Measurements from ENCODE around the gene KCNMA1.

Gene KCNMA1

DNA sequence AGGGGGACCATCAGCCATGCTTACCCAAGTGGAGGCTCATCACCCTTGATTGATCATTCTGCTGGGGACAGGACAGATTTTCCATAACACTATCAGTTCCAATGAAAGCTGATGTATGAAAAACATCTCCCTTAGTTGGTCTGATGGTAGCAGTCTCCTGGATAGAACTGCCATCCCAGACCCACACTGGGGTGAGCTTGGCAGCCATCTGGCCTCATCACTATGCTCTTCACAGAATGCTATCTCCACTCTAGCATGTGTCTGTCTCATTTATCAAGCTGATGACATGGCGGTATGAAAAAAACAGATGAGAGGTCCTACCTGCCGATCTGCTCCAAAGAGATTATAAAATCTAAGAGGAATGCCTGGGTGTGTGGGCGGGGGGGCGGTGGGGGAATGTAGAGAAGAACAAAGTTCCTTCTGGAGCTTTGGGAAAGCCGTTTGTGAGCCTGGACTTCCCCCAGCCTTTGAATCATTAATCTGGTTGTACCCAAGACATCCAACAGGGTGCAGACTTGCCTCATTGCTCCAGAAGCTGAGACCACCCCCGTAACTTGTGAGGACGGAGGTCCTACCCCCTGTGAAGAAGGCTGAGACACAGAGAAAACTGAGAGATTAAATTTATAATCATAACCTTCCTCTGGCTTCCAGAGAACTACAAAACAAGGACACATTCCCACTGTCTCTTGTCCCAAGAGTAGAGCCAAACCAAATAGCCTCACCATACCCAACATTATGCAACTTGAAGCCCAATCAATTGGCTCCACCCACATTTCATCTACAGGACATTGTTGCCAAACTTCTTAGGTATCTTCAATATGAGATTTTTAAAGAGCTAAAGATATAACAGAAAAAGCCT is 340.8 kb downstream of the KCNMA1 start:
- Histone ChIP-seq H3K9me2 (replicated peaks; ENCODE audit: insufficient read depth, low read length) (no peaks in the 10 kb centered on the region; the same call in 1 of the 2 replicates), H2AFZ (ENCODE audit: low read depth, low read length, severe bottlenecking) (no peak overlapping the region), H3K9ac (ENCODE audit: low read length) (no peak overlapping the region), H3K79me2 (ENCODE audit: insufficient read depth, low read length) (no peaks in the 10 kb centered on the region), H3K9me3 (ENCODE audit: insufficient read depth, low read length) (no peaks in the 10 kb centered on the region), H3K27me3 (ENCODE audit: low read length) (no peaks in the 10 kb centered on the region), H3K4me2 (ENCODE audit: low read depth, low read length, poor library complexity, severe bottlenecking) (no peak overlapping the region), H3F3A (ENCODE audit: insufficient read depth) (no peaks in the 10 kb centered on the region), H3K4me3 (ENCODE audit: insufficient read depth, low read length, poor library complexity, severe bottlenecking) (no peak overlapping the region), H3K27ac (ENCODE audit: low read depth, low read length) (no peak overlapping the region), H4K20me1 (ENCODE audit: low read depth, low read length) (no peaks in the 10 kb centered on the region), H3K36me3 (ENCODE audit: low read length) (no peaks in the 10 kb centered on the region)
- TF ChIP-seq EZH2phosphoT487 (conservative IDR thresholded peaks at IDR 0.05; ENCODE audit: low read length) = no peak
- TF ChIP-seq, protein P1, sequence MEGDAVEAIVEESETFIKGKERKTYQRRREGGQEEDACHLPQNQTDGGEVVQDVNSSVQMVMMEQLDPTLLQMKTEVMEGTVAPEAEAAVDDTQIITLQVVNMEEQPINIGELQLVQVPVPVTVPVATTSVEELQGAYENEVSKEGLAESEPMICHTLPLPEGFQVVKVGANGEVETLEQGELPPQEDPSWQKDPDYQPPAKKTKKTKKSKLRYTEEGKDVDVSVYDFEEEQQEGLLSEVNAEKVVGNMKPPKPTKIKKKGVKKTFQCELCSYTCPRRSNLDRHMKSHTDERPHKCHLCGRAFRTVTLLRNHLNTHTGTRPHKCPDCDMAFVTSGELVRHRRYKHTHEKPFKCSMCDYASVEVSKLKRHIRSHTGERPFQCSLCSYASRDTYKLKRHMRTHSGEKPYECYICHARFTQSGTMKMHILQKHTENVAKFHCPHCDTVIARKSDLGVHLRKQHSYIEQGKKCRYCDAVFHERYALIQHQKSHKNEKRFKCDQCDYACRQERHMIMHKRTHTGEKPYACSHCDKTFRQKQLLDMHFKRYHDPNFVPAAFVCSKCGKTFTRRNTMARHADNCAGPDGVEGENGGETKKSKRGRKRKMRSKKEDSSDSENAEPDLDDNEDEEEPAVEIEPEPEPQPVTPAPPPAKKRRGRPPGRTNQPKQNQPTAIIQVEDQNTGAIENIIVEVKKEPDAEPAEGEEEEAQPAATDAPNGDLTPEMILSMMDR (IDR thresholded peaks at IDR 0.05; ENCODE audit: insufficient read depth, low read length, poor library complexity, severe bottlenecking) = no peak

DNA sequence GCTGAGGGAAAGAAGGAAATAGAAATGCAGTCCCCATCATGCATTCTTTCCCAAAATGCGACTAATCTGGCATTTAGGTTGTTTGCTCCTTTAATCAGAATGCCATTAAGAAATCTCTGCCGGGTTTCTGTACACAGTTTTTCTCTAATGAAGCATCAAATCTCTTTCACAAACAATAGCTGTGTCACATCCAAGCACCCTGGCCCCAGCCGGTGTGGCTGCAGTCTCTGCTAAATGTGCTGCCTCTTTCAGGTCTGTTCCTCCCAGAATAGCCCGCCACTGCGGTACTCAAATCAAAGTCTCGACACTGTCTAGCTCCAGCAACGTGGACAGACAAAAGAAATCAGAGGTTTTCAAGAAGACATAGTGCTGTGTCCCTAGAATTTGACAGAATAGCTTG is 343.8 kb downstream of the KCNMA1 start:
- H3K9ac ChIP-seq (ENCODE audit: low read length) = no peak overlapping the region
- TF ChIP-seq, protein P1 (IDR thresholded peaks at IDR 0.05; ENCODE audit: insufficient read depth, low read length, poor library complexity, severe bottlenecking) = no peak
- no peak for TF ChIP-seq EZH2phosphoT487 (conservative IDR thresholded peaks at IDR 0.05; ENCODE audit: low read length)
- H3K4me3 ChIP-seq (ENCODE audit: insufficient read depth, low read length, poor library complexity, severe bottlenecking) = no peak overlapping the region
- H3K79me2 ChIP-seq (ENCODE audit: insufficient read depth, low read length) = no peaks in the 10 kb centered on the region
- H3K4me2 ChIP-seq (ENCODE audit: low read depth, low read length, poor library complexity, severe bottlenecking) = no peak overlapping the region
- no peaks in the 10 kb centered on the region for H4K20me1 ChIP-seq (ENCODE audit: low read depth, low read length)
- H3K27ac ChIP-seq (ENCODE audit: low read depth, low read length) = no peak overlapping the region
- H3K27me3 ChIP-seq (ENCODE audit: low read length) = no peaks in the 10 kb centered on the region
- no peaks in the 10 kb centered on the region for H3K9me3 ChIP-seq (ENCODE audit: insufficient read depth, low read length)
- no peaks in the 10 kb centered on the region for H3K36me3 ChIP-seq (ENCODE audit: low read length)
- no peaks in the 10 kb centered on the region; the same call in 1 of the 2 replicates for H3K9me2 ChIP-seq (replicated peaks; ENCODE audit: insufficient read depth, low read length)
- H2AFZ ChIP-seq (ENCODE audit: low read depth, low read length, severe bottlenecking) = no peak overlapping the region
- no peaks in the 10 kb centered on the region for H3F3A ChIP-seq (ENCODE audit: insufficient read depth)

DNA sequence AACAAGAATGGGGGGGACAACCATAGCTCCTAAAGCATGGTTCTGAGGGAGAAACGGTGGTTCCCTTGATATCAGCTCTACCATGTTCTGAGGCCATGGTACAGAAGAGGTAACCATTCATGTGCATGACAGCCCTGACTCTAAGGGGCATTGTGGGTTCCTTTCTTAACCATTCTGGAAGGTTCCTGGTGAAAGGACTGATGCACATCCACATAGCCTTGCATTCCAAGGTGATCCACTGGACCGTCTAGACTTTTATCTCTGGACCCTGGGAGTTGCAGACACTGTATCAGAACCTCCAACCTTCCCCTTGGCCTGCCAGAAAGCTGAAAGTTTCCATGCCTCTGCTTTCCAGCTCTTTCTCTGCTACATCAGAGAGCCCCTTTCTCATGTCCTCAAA is 344.3 kb downstream of the KCNMA1 start:
- Histone ChIP-seq H3K27me3 (ENCODE audit: low read length) (no peaks in the 10 kb centered on the region), H3K4me2 (ENCODE audit: low read depth, low read length, poor library complexity, severe bottlenecking) (no peak overlapping the region), H3K79me2 (ENCODE audit: insufficient read depth, low read length) (no peaks in the 10 kb centered on the region), H3K9me3 (ENCODE audit: insufficient read depth, low read length) (no peaks in the 10 kb centered on the region), H3K36me3 (ENCODE audit: low read length) (no peaks in the 10 kb centered on the region), H3F3A (ENCODE audit: insufficient read depth) (no peaks in the 10 kb centered on the region), H2AFZ (ENCODE audit: low read depth, low read length, severe bottlenecking) (no peak overlapping the region), H3K9ac (ENCODE audit: low read length) (no peak overlapping the region), H3K9me2 (replicated peaks; ENCODE audit: insufficient read depth, low read length) (no peaks in the 10 kb centered on the region; the same call in 1 of the 2 replicates), H3K27ac (ENCODE audit: low read depth, low read length) (no peak overlapping the region), H3K4me3 (ENCODE audit: insufficient read depth, low read length, poor library complexity, severe bottlenecking) (no peak overlapping the region), H4K20me1 (ENCODE audit: low read depth, low read length) (no peaks in the 10 kb centered on the region)
- no peak for TF ChIP-seq EZH2phosphoT487 (conservative IDR thresholded peaks at IDR 0.05; ENCODE audit: low read length)
- TF ChIP-seq, protein P1 (IDR thresholded peaks at IDR 0.05; ENCODE audit: insufficient read depth, low read length, poor library complexity, severe bottlenecking) = no peak

All from SU-DHL-6 (cell line).